ENCODE results near the gene ARID5B.

DNA sequence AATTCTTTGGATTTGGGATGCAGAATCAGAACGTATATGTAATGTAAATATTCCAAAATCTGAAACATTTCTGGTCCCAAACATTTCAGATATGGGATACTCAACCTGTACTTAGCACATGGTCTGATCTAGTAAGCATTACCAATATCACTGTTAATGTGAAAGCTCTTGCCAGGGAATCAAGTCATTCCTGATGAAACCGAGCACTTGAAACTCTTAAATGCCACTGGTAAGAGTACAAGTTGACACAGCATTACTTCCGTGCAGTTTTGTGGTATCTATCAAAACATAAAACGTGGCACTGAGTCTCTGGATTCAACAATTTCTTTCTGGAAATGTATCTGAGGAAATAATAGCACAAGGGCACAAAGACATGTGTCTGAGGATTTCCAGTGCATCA is 211.5 kb downstream of the ARID5B start:
- TF ChIP-seq FOXM1 (IDR thresholded peaks at IDR 0.05; ENCODE audit: borderline replicate concordance) (no peak), NFRKB (IDR thresholded peaks at IDR 0.05) (no peak), BHLHE40 (IDR thresholded peaks at IDR 0.05; ENCODE audit: borderline replicate concordance) (no peak), FOXK2 (IDR thresholded peaks at IDR 0.05) (no peak), SUZ12 (IDR thresholded peaks at IDR 0.05) (no peak), HDGF (IDR thresholded peaks at IDR 0.05; ENCODE audit: borderline replicate concordance) (no peak)

Measured in HEK293T (cell line).